Measurements from ENCODE around the gene NECTIN2.
"Not testable (repeated sequence)": the region's sequence is repeated elsewhere in the genome, so short reads cannot be mapped to it uniquely, and the experiment has no call there.

The NECTIN2 gene

DNA sequence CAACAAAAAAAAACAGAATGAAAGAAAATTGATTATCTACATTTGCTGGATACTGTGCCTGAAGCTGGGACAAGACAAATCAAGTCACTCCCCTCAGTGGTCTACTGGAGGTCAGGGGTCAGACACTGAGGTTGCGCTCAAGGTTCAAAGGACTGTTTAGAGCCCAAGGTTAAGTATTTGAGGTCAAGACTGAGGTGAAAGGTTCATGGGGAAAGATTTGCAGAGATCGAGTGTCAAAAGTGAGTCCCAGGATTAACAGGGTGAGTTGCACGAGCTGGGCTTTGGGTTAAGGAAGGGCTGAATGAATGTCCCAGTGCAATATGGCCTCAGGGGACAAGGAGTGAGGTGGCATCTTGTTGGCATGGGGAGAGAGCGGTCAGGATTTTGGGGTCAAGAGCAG lies 41.6 kb downstream of the NECTIN2 start:
- no peak for DNase-seq

DNA sequence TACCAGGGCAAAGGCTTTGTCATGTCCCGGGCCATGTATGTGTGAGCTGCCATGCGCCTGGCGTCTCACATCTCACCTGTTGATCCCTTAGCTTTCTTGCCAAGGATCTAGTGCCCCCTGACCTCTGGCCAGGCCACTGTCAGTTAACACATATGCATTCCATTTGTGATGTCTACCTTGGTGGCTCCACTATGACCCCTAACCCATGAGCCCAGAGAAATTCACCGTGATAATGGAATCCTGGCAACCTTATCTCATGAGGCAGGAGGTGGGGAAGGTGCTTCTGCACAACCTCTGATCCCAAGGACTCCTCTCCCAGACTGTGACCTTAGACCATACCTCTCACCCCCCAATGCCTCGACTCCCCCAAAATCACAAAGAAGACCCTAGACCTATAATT lies 42.2 kb downstream of the NECTIN2 start:
- DNase-seq, result not testable (repeated sequence)

DNA sequence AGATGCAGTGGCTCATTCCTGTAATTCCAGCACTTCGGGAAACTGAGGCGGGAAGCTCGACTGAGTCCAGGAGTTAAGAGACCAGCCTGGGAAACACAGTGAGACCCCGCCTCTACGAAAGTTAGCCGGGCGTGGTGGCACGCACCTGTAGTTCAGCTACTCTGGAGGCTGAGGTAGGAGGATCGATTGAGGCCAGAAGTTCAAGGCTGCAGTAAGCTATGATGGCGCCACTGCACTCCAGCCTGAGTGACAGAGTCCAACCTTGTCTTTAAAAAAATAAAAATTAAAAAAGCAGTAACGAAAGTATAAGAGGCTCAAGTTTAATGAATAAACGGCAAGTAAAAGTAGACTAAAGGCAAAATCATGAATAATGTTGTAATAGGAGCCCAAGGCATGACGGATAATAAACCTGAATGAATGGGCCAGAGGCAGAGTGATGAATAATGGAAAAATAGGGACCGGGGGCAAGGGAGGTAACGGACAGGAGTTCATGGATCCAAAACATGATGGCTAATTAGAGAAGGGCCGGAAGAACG lies 43.8 kb downstream of the NECTIN2 start:
- DNase-seq, result no peak

DNA sequence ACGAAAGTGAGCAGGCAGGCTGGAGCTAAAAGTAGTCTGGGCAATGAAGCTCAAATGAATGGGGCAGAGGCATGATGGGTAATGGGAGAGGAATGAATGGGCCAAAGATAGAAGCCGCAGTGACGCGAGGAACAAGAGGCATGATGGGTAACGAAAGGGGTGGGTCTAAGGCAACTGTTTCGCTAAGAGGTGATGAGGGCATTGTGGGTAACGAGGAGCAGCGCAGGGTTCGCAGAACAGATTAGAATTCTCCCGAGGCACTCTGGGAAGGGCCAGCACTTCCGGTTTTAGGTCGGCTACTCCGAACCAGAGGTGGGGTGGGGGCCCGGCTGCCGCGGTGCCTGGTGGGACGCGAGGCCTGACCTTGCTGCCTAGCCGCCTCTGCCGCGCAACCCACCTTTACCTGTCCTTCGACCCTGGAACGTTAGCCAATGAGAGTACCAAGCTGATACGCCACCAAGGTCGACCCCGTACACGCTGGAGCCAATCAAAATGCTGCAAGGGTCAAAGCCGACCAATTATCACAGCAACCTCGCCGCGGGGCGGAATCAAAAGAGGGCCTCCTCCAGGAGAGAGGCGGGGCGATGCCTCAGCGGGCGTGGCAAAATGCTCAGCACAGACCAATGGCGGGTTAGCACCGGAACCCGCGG lies 44.4 kb downstream of the NECTIN2 start:
- DNase-seq, result peak; percentile 100

- DNase-seq, result no peak
Measured at GRCh38 chr19:44891016-44891882, 45.2 kb downstream of the NECTIN2 start, which contains the start of gene TOMM40. TOMM40 (plus strand) TSS chr19:44891254; CDS start chr19:44891416, 162 bp downstream.

DNA sequence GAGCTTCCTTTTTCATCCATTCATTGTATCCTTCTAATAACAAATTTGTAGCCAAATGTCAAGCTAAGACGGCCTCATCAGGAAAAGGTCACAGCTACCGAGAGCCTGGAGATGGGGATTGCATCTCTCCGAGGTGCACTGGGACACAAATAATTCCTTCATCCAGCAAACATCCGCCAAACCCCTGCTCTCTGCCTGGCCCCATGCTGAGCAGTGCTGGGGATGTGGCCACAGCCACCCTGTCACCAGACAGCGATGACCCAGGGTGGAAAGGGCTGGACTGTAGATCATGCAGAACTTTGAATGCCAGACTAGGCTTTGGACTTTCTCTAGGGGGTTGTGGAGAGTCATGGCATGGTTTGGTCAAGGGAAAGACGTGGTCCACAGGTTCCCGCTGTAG lies 46.8 kb downstream of the NECTIN2 start:
- DNase-seq, result no peak

DNA sequence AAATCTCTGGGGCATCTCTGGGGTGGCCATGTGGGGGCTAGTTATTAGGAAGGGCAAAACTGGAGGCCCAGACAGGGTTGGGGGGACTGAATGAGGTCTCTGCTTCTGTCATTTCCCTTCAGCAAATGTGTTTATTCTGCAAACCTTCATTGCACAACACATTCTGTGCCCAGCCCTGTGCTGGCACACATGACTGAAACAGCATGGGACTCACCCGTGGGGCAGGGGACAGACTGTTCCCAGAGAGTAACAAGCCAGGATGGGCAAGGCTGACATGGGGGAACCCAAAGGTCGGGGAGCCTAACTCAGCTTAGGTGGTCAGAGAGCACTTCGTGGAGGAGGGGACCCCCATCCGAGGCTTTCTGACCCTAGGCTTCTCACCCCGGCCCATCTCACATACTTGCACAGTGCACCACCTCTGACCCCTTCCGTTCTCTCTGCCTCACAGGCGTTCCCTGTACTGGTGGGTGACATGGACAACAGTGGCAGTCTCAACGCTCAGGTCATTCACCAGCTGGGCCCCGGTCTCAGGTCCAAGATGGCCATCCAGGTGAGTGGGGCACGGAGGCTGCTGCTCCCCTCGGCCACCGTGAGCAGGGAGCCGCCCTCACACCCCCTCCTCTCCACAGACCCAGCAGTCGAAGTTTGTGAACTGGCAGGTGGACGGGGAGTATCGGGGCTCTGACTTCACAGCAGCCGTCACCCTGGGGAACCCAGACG lies 47.4 kb downstream of the NECTIN2 start:
- no peak for DNase-seq

- peak; percentile 62 for DNase-seq
Measured at GRCh38 chr19:44894052-44894400, 47.9 kb downstream of the NECTIN2 start.

DNA sequence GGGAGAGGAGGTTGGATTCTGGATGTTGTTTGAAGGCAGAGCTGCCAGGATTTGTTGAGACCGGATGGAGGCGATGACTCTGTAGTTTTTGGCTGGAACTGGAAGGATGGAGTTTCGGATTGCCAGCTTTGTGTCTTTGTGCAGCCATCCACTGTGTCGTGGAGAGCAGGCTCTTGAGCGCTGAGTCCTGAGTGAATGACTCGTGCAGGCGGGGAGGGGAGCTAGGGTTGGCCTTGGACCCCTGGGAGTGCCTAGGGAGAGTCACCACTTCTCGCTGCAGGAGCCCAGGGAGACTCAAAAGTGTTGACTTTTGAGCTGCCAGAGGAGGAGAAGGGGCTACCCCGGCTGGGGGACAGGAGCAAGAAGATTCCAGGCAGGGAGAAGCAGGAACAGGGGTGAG lies 48.8 kb downstream of the NECTIN2 start:
- DNase-seq, result no peak

GRCh38 chr19:44897835-44898234 lies 51.7 kb downstream of the NECTIN2 start:
- no peak for DNase-seq

DNA sequence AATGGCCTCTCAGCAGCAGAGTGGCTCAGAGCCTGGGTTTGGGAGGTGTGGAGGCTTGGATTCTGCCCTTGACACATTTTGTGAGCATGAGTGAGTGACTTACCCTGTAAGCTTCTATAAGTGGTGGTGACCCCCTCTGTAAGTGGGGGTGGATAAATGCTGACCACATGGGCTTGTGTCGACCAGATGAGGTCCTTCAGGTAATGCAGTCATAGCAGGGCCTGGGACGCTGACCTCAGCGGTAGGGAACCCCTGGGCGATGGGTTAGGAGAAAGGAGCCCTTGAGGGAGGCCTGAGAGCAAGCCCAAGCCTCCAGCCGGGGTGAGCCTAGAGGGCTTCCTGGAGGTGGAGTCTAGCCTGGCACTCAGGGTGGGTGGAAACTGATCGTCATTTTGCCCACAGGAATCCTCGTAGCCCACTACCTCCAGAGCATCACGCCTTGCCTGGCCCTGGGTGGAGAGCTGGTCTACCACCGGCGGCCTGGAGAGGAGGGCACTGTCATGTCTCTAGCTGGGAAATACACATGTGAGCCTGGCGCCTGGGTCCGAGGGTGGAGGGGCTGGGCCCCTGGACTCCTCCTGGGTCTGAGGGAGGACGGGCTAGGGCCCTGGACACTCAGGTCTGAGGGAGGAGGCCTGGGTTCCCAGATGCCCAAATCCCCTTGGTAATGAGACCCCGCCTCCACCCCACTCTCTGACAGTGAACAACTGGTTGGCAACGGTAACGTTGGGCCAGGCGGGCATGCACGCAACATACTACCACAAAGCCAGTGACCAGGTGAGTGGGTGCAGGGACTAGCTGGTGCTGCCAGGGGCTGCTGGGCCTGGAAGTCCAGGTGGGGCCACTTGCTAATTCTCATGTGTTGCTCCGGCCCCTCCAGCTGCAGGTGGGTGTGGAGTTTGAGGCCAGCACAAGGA lies 54.5 kb downstream of the NECTIN2 start:
- DNase-seq, result no peak

GRCh38 chr19:44903216-44903601 lies 57.1 kb downstream of the NECTIN2 start:
- no peak for DNase-seq

GRCh38 chr19:44903602-44904425 lies 57.7 kb downstream of the NECTIN2 start:
- peak; percentile 43 for DNase-seq

DNA sequence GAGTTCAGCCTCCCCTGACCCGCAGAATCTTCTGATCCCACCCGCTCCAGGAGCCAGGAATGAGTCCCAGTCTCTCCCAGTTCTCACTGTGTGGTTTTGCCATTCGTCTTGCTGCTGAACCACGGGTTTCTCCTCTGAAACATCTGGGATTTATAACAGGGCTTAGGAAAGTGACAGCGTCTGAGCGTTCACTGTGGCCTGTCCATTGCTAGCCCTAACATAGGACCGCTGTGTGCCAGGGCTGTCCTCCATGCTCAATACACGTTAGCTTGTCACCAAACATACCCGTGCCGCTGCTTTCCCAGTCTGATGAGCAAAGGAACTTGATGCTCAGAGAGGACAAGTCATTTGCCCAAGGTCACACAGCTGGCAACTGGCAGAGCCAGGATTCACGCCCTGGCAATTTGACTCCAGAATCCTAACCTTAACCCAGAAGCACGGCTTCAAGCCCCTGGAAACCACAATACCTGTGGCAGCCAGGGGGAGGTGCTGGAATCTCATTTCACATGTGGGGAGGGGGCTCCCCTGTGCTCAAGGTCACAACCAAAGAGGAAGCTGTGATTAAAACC lies 58.4 kb downstream of the NECTIN2 start:
- no peak for DNase-seq

DNA sequence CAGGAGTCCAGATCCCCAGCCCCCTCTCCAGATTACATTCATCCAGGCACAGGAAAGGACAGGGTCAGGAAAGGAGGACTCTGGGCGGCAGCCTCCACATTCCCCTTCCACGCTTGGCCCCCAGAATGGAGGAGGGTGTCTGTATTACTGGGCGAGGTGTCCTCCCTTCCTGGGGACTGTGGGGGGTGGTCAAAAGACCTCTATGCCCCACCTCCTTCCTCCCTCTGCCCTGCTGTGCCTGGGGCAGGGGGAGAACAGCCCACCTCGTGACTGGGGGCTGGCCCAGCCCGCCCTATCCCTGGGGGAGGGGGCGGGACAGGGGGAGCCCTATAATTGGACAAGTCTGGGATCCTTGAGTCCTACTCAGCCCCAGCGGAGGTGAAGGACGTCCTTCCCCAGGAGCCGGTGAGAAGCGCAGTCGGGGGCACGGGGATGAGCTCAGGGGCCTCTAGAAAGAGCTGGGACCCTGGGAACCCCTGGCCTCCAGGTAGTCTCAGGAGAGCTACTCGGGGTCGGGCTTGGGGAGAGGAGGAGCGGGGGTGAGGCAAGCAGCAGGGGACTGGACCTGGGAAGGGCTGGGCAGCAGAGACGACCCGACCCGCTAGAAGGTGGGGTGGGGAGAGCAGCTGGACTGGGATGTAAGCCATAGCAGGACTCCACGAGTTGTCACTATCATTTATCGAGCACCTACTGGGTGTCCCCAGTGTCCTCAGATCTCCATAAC lies 59.5 kb downstream of the NECTIN2 start, which contains the start of gene APOE:
APOE (plus strand) TSS at position 360 of the 724 bp plus-strand sequence. CDS start 829 bp downstream, outside the sequence.
- no peak for DNase-seq

DNA sequence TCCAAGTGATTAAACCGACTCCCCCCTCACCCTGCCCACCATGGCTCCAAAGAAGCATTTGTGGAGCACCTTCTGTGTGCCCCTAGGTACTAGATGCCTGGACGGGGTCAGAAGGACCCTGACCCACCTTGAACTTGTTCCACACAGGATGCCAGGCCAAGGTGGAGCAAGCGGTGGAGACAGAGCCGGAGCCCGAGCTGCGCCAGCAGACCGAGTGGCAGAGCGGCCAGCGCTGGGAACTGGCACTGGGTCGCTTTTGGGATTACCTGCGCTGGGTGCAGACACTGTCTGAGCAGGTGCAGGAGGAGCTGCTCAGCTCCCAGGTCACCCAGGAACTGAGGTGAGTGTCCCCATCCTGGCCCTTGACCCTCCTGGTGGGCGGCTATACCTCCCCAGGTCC lies 61.5 kb downstream of the NECTIN2 start:
- DNase-seq, result no peak

DNA sequence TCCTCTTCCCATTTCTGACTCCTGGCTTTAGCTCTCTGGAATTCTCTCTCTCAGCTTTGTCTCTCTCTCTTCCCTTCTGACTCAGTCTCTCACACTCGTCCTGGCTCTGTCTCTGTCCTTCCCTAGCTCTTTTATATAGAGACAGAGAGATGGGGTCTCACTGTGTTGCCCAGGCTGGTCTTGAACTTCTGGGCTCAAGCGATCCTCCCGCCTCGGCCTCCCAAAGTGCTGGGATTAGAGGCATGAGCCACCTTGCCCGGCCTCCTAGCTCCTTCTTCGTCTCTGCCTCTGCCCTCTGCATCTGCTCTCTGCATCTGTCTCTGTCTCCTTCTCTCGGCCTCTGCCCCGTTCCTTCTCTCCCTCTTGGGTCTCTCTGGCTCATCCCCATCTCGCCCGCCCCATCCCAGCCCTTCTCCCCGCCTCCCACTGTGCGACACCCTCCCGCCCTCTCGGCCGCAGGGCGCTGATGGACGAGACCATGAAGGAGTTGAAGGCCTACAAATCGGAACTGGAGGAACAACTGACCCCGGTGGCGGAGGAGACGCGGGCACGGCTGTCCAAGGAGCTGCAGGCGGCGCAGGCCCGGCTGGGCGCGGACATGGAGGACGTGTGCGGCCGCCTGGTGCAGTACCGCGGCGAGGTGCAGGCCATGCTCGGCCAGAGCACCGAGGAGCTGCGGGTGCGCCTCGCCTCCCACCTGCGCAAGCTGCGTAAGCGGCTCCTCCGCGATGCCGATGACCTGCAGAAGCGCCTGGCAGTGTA lies 62.2 kb downstream of the NECTIN2 start:
- no peak for DNase-seq

- DNase-seq, result no peak
Measured at GRCh38 chr19:44908836-44909261, 62.8 kb downstream of the NECTIN2 start.

DNA sequence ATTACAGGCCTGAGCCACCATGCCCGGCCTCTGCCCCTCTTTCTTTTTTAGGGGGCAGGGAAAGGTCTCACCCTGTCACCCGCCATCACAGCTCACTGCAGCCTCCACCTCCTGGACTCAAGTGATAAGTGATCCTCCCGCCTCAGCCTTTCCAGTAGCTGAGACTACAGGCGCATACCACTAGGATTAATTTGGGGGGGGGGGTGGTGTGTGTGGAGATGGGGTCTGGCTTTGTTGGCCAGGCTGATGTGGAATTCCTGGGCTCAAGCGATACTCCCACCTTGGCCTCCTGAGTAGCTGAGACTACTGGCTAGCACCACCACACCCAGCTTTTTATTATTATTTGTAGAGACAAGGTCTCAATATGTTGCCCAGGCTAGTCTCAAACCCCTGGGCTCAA lies 63.7 kb downstream of the NECTIN2 start:
- DNase-seq, result no peak
